NCI-H2196 (cell line): Measurements from ENCODE around the gene MS4A5.

Experiments used
- DNase-seq: peaks from one replicate; lab custom pipeline; 2025; ENCODE audit not compliant: unreplicated experiment; lab: John Stamatoyannopoulos, UW

Gene MS4A5

GRCh38 chr11:60477035-60477445, 47.7 kb downstream of the MS4A5 start:
- no peak for DNase-seq

- DNase-seq: no peak
Measured at GRCh38 chr11:60482361-60482760, 53.0 kb downstream of the MS4A5 start.

- DNase-seq: no peak
Measured at GRCh38 chr11:60485987-60486386, 56.6 kb downstream of the MS4A5 start.

- DNase-seq: no peak
Measured at GRCh38 chr11:60492488-60493009, 63.2 kb downstream of the MS4A5 start, which contains the start of gene MS4A12. TSS of gene MS4A12 (plus strand) at chr11:60492778. CDS start at chr11:60497319, 4,541 bp downstream.

- DNase-seq: no peak
Measured at GRCh38 chr11:60493454-60493853, 64.1 kb downstream of the MS4A5 start.
